ENCODE results near the gene ALG12.

DNA sequence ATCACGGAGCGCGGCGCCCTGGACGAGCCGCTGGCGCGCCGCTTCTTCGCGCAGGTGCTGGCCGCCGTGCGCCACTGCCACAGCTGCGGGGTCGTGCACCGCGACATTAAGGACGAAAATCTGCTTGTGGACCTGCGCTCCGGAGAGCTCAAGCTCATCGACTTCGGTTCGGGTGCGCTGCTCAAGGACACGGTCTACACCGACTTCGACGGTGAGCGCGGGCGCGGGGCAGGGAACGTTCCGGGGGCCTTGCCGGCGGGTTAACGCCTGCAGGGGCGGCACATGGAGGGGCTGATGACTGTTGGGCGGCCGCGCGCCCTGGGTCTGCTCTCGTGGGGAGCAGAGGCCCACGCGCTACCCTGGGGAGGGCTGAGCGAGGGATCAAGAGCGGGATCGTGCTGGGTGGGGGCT lies 43.4 kb upstream of the ALG12 start:
- TF ChIP-seq, protein P1, sequence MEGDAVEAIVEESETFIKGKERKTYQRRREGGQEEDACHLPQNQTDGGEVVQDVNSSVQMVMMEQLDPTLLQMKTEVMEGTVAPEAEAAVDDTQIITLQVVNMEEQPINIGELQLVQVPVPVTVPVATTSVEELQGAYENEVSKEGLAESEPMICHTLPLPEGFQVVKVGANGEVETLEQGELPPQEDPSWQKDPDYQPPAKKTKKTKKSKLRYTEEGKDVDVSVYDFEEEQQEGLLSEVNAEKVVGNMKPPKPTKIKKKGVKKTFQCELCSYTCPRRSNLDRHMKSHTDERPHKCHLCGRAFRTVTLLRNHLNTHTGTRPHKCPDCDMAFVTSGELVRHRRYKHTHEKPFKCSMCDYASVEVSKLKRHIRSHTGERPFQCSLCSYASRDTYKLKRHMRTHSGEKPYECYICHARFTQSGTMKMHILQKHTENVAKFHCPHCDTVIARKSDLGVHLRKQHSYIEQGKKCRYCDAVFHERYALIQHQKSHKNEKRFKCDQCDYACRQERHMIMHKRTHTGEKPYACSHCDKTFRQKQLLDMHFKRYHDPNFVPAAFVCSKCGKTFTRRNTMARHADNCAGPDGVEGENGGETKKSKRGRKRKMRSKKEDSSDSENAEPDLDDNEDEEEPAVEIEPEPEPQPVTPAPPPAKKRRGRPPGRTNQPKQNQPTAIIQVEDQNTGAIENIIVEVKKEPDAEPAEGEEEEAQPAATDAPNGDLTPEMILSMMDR (IDR thresholded peaks at IDR 0.05; ENCODE audit: low read depth, low read length) = no peak
- TF ChIP-seq POLR2A (IDR thresholded peaks at IDR 0.05; ENCODE audit: extremely low read depth, insufficient read length) = no peak

All from NB4 (cell line).